HG03135 (cell line): Measurements from ENCODE around the gene TBXAS1.
A peak's percentile ranks its signal among the peaks of the same experiment; 100 is the strongest.
"Not testable (repeated sequence)": the region's sequence is repeated elsewhere in the genome, so short reads cannot be mapped to it uniquely, and the experiment has no call there.

Experiments used
- ATAC-seq: cut with Tn5 transposase; IDR thresholded peaks from one replicate; pipeline ENCODE4 v1.9.1; 2021; ENCODE audit warnings: mild to moderate bottlenecking, moderate library complexity; ENCODE audit not compliant: unreplicated experiment

The TBXAS1 gene

GRCh38 chr7:139913021-139913844 lies 84.2 kb downstream of the TBXAS1 start:
- no peak for ATAC-seq

GRCh38 chr7:139913845-139914135 lies 84.7 kb downstream of the TBXAS1 start:
- no peak for ATAC-seq

- ATAC-seq: no peak
Measured at GRCh38 chr7:139914306-139915267, 85.5 kb downstream of the TBXAS1 start.

DNA sequence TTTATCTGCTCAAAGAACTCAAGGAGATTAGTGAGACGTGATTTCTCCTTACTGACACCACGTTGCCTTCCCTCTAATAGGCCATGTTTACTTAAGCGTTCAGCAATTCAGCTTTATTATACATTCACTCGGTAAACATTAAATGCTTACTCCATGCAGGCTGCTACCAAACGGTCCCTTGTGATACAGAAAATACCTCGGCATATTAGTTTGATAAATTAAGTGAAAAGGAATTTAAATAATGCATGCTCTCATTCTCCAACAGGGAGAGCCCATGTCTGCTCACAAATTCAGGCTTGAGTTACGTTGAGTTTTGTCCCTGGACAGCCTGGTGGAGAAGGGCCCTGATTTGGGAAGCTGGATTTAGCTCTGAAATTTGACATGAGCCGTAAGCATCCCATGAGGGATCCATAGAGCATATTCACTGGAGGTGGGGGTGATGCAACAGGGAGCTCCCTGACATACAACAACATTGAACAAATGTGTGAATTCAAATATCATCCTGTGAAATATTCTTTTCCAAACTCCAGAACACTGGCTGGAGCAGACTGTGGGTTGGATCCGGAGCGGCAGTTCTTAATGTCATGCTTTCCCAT lies 86.3 kb downstream of the TBXAS1 start:
- ATAC-seq: no peak

DNA sequence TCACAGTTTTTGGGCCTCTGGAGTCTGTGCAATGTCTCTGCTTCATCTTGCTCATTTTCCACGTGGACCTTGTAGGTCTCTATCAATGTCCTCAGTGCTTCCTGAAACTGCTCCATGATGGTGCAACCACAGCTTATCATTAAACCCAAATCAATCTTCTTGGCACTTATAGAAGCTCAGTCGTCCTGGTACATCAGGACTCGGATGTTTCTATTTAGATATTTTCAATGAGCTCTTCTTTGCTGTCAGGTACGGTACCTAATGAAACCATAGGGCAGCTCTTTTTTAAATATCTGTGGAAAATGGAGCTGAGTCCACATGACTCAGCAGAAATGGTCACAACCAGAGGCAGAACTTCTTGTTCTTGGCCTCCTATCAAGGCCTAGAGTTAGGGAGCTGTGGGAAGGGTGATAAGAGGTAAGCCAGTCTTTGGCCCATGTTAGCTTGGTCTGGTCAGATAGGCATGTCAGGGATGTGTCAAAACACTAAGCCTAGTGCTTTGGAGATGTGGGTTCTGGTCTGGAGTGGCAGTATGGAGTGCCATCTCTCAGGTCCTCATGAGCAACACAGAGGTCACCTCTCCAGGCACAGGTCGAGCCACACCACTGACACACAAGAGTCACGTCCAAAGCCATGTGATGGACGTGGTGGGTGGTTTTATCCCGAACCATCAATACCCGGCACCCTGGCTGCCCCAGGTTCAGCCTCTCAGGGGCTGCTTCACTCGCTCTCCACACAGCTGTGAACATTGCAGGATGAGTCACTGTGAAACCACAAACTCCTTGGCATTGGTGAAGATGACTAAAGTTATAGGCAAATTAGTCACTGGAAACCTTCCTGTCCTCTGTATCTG lies 87.0 kb downstream of the TBXAS1 start:
- ATAC-seq: peak; percentile 86

DNA sequence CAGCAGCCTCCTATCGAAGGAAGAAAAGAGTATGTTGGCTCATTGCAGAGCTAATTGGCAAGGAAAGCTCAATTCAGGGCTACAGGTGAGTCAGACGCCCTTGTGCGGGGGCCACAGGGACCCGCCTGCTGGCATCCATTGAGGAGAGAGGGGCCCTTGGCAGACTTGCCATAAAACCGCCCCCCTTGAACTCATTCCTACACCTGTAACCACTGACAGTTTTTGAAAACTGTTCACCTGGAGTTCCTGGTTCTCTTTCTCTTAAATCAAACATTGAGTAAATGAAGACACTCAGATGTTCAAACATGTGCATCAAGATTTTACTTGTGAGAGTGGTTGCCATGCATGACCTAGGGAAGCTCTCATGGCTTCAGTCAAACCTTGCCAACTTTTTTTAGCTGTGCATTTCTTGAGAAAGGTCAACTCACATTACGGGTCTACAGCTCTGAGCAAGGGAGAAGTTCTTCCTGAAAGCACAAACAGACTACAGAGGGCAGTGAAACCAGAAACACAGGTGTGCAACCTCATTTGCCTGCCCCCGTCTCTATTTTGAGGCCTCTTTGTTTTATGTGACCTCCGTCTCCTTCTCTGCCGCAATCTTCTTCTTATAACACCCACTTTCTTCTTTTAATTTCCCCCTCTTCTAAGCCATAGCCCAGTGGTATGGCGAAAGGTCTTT lies 87.8 kb downstream of the TBXAS1 start:
- ATAC-seq: peak; percentile 71

- no peak for ATAC-seq
Measured at GRCh38 chr7:139917851-139918250, 88.8 kb downstream of the TBXAS1 start.

DNA sequence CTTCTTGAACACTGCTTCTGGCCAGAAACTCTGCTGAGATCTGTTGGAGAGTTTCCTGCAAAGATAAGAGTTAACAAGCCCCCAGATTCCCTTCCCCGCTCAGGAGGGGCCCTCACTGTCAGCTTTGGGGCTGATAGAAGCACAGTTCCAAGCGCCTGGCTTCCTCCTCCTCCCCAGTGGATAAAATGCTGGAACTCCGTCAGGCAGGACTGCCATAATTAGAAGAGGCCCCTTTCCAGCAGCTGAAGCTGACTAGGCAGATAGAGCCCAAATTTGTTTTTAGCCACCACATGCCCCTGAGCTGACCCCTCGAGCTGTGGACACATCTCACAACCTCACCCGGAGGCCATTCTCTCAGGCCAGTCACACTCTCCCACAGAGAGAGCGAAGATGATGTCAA lies 89.4 kb downstream of the TBXAS1 start:
- ATAC-seq: no peak

- ATAC-seq: no peak
Measured at GRCh38 chr7:139923090-139923489, 94.0 kb downstream of the TBXAS1 start.

DNA sequence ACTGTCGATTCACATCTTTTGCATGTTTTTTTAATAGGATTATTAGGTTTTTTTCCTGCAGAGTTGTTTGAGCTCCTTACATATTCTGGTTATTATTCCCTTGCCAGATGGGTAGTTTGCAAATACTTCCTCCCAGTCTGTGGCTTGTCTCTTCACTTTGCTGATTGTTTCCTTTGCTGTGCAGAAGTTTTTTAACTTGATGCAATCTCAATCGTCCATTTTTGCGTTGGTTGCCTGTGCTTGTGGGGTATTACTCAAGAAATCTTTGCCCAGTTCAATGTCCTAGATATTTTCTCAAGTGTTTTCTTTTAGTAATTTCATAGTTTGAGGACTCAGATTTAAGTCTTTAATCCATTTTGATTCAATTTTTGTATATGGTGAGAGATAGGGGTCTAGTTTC lies 95.4 kb downstream of the TBXAS1 start:
- no peak for ATAC-seq

GRCh38 chr7:139929221-139929620 lies 100.2 kb downstream of the TBXAS1 start:
- not testable (repeated sequence) for ATAC-seq

DNA sequence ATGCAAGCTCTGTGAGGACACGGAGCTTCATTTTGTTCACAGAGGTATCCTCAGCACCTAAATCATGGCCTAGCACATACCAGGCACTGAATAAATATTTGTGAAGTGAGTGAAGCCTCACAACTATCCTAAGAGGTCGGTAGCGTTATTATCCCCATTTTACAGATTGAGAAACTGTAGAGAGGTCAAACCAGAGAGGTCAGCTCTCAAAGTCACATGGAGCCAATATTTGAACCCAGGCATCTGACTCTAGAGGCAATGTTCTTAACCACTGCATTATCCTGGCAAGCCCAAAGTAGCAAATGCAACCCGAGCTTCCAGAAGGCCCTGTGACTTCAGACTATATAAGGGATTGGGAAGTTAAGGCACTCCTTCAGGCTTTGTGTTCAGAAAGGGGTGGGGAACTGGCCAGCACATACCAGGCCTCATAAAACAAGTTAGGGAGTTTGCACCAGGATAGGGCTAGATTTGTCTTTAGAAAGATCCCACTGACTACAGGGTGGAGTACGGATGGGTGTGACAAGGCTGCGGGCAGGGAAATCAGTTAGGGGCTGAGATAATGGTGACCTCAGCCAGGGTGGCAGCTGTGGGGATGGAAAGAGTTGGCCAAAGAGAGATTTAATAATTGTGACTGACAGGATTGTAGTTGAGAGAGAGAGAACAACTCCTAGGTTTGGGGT lies 101.4 kb downstream of the TBXAS1 start:
- no peak for ATAC-seq

GRCh38 chr7:139931190-139931934 lies 102.3 kb downstream of the TBXAS1 start:
- no peak for ATAC-seq

DNA sequence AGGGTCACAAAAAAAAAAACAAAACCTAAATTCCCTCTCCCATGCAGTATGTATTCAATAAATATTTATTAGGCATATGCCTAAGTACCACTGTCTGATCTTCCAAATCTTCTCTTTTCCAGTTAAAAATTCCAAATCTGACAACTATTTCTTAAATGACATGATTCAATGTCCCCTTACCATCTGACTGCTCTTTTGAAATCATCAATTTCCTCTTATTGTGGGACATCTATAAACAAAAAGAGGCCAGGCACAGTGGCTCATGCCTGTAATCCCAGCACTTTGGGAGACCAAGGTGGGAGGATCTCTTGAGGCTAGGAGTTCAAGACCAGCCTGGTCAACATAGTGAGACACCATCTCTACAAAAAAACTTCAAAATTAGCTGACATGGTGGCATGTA lies 103.5 kb downstream of the TBXAS1 start:
- ATAC-seq: no peak

DNA sequence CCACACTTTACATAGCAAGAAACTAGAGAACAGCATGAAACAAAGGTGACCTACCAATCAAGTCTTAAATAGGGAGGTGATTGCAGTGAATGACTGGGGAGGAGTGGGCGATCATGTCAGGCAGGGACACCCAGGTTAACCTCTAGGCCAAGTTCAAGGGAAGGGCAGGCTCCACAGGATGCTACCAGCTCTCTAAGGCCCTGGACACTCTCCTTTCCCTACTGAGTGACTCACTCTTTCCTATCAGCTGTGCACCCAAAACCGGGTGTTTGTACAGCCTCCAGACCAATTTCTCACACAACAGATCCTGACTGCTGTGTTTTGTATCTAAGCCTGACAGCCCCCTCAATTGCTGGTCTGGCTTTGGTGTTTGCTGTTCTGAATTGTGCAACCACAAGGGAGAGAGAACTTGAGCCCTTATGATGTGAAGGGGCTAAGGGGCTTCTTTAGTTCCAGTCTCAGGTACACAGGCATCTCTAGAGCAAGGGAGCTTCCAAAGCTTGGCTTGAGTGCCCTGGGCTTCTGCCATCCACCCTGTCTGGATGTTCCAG lies 107.8 kb downstream of the TBXAS1 start:
- no peak for ATAC-seq

GRCh38 chr7:139937715-139938114 lies 108.7 kb downstream of the TBXAS1 start:
- no peak for ATAC-seq

DNA sequence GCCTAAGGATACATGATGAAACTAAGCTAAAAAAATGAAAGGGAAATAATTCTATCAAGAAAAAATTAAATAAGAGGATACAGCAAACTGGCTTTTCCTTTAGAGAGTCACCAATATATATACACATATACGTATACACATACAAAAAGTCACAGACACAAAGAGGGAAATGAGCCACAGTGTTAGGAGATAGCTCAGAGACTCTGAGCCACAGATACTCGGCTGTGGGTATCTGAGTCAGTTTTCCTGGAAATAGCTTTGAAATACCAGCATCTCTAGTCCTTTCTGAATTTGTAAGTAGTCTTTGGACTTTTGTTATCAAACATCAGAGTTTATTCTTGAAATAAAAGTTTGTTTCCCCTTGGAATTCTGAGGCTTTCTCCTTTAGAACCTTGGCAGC lies 111.8 kb downstream of the TBXAS1 start:
- ATAC-seq: no peak

DNA sequence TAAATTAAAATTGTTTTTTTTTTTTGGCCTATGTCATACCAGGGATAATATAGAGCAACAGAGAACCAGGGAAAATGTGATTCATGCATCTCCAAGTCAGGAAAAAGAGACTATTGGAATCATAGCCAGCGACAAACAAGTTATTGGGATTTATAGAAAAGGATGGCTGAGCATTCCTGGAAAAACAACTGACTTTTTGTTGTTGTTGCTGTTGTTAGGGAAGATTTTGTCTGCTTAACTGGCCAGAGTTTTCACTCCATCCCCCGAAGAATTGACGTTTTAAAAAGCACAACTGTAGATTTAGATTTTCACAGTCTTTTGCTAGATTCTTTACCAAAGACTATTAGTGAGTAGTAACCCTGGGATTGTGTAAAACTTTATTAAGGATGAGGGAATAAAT lies 112.4 kb downstream of the TBXAS1 start:
- no peak for ATAC-seq

DNA sequence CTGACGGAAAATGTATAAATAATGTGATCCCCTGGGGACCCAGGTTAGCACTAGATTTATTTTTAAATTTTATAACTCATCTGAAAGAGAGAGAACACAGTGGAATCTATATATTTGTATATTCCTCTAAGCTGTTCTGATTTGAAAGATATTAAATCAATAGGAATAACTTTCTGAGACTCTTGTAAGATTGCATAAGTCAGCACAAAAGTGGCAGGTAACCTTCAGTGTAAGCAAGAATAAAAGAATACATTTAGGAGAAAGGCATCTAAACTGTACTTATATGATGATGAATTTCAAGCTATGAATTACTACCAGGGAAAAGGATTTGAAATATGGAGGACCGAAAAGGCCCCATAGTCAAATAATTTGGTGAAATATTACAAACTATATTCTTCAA lies 112.8 kb downstream of the TBXAS1 start:
- ATAC-seq: no peak
